Measurements from ENCODE around the gene ZNF440.
"Not testable (repeated sequence)": the region's sequence is repeated elsewhere in the genome, so short reads cannot be mapped to it uniquely, and the experiment has no call there.

Gene ZNF440

DNA sequence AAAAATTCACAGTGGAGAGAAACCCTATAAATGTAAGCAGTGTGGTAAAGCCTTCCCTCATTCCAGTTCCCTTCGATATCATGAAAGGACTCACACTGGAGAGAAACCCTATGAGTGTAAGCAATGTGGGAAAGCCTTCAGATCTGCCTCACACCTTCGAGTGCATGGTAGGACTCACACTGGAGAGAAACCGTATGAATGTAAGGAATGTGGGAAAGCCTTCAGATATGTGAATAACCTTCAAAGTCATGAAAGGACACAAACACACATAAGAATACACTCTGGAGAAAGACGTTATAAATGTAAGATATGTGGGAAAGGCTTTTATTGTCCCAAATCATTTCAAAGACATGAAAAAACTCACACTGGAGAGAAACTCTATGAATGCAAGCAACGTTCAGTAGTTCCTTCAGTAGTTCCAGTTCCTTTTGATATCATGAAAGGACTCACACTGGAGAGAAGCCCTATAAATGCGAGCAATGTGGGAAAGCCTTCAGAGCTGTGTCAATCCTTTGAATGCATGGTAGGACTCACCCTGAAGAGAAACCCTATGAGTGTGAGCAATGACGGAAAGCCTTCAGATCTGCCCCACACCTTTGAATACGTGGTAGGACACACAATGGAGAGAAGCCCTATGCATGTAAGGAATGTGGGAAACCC is 18.3 kb downstream of the ZNF440 start:
- ChIA-PET CTCF (no interaction called here), POLR2A (ENCODE audit: low non-redundant PET) (no interaction called here)
- no peak overlapping the region for H3K27ac ChIP-seq
- TF ChIP-seq, protein P1, sequence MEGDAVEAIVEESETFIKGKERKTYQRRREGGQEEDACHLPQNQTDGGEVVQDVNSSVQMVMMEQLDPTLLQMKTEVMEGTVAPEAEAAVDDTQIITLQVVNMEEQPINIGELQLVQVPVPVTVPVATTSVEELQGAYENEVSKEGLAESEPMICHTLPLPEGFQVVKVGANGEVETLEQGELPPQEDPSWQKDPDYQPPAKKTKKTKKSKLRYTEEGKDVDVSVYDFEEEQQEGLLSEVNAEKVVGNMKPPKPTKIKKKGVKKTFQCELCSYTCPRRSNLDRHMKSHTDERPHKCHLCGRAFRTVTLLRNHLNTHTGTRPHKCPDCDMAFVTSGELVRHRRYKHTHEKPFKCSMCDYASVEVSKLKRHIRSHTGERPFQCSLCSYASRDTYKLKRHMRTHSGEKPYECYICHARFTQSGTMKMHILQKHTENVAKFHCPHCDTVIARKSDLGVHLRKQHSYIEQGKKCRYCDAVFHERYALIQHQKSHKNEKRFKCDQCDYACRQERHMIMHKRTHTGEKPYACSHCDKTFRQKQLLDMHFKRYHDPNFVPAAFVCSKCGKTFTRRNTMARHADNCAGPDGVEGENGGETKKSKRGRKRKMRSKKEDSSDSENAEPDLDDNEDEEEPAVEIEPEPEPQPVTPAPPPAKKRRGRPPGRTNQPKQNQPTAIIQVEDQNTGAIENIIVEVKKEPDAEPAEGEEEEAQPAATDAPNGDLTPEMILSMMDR (conservative IDR thresholded peaks at IDR 0.05; ENCODE audit: low read depth), result no peak
- DNase-seq (ENCODE audit: low spot score), result no peak

DNA sequence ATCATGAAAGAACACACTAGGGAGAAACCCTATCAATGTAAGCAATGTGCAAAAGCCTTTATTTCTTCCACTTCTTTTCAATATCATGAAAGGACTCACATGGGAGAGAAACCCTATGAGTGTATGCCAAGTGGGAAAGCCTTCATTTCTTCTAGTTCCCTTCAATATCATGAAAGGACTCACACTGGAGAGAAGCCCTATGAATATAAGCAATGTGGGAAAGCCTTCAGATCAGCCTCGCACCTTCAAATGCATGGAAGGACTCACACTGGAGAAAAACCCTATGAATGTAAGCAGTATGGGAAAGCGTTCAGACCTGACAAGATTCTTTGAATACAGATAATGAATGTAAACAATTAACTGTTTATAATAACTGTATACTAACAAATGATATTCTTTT is 19.5 kb downstream of the ZNF440 start:
- no peak for DNase-seq (ENCODE audit: low spot score)
- TF ChIP-seq, protein P1 (conservative IDR thresholded peaks at IDR 0.05; ENCODE audit: low read depth), result no peak
- CTCF ChIA-PET, result interaction anchor here (0.6 kb wide), 1 partner anchor 24 kb away, joined by 4 read pairs; no protein-coding TSS in a partner anchor
- H3K27ac ChIP-seq, result no peak overlapping the region
- POLR2A ChIA-PET (ENCODE audit: low non-redundant PET), result no interaction called here

DNA sequence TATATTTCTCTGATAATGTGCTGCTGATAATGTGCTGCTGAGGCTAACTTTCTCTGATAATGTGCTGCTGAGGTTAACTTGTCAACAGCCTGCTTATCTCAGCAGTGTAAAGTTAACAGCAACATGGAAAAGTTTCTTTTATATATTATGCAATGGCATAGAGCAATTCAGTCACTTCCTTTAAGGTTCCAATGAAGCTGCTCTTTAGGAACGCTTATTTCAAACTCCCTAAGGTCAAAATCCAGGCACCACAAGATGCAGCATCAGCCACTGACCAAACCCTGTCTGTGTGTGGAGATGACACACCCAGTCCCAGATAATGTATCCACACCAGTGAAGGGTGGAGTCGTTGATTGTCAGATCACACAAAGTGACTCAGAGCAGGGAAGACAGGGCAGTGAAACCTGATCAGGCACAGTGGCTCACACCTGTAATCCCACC is 21.6 kb downstream of the ZNF440 start:
- H3K27ac ChIP-seq; DNase-seq (ENCODE audit: low spot score); CTCF ChIA-PET: not testable (repeated sequence)
- POLR2A ChIA-PET (ENCODE audit: low non-redundant PET), result interaction anchor here (0.7 kb wide), 1 partner anchor 436 kb away, joined by 8 read pairs; no protein-coding TSS in a partner anchor

DNA sequence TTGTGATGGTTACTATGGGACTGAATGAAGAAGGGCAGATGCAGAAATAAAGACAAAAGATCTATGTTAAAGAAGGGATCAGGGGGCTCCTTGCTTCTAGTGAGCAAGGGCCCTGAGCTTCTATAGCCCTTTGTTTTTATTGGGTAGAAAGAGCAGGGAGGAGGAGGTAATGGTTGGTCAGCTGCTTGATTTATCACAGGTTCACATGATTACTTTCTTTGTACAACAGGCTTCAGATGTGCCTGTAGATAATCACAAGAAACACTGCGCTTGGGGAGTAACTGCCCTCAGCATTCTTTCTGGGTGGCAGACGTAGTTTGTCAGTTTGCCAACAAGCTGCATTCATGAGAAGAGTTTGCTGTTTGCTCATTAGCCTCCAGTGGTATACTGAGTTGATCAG is 29.6 kb downstream of the ZNF440 start:
- ChIA-PET CTCF (interaction anchor here (0.6 kb wide), 1 partner anchor 8 kb away, joined by 3 read pairs; no protein-coding TSS in a partner anchor), POLR2A (ENCODE audit: low non-redundant PET) (no interaction called here)
- H3K27ac ChIP-seq, result no peak overlapping the region
- DNase-seq (ENCODE audit: low spot score), result no peak
- TF ChIP-seq, protein P1 (conservative IDR thresholded peaks at IDR 0.05; ENCODE audit: low read depth), result no peak

DNA sequence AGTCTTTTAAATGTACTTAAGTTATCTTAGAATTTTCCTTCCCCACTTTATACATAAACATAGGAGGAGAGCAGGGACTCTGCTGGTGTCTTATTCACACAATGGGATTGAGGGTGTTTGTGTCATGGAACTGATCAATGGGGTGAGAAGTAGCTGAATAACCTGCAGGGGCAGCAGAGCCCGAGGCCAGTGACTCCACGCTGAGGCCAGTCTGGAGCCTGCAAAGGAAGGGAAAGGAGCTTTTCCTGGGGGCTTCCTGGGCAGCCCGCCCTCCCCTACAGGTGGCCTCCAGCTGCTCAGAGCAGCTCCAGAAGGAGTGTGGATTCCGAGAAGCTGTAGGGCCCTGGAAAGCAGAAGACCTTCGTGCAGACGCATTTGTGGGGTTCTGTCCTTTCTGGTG is 33.5 kb downstream of the ZNF440 start:
- H3K27ac ChIP-seq; DNase-seq (ENCODE audit: low spot score); POLR2A ChIA-PET (ENCODE audit: low non-redundant PET): not testable (repeated sequence)
- CTCF ChIA-PET, result interaction anchor here (0.6 to 0.9 kb wide), 2 partner anchors 9 to 10 kb away, joined by 4 read pairs; no protein-coding TSS in a partner anchor

DNA sequence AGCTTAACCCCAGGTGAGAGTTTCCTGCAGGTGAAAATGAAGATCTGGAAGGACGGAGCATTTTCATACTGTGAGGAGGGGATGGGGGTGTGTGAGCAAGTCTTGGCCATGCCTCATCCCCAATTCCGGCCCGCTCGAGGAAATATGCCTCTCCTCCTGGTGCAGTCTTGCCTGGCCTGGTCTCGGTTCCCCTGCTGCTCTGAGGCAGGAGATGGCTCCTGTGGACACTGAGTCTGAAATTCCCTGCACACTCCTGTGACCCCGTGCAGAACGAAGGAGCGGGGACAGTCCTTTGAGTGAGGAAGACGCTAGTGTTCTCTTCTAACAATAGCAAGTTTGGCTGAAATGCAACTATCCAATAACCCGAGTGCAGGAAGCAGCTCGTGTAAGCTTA is 34.1 kb downstream of the ZNF440 start:
- CTCF ChIA-PET, result interaction anchor here (0.9 kb wide), 1 partner anchor 11 kb away, joined by 4 read pairs; no protein-coding TSS in a partner anchor

DNA sequence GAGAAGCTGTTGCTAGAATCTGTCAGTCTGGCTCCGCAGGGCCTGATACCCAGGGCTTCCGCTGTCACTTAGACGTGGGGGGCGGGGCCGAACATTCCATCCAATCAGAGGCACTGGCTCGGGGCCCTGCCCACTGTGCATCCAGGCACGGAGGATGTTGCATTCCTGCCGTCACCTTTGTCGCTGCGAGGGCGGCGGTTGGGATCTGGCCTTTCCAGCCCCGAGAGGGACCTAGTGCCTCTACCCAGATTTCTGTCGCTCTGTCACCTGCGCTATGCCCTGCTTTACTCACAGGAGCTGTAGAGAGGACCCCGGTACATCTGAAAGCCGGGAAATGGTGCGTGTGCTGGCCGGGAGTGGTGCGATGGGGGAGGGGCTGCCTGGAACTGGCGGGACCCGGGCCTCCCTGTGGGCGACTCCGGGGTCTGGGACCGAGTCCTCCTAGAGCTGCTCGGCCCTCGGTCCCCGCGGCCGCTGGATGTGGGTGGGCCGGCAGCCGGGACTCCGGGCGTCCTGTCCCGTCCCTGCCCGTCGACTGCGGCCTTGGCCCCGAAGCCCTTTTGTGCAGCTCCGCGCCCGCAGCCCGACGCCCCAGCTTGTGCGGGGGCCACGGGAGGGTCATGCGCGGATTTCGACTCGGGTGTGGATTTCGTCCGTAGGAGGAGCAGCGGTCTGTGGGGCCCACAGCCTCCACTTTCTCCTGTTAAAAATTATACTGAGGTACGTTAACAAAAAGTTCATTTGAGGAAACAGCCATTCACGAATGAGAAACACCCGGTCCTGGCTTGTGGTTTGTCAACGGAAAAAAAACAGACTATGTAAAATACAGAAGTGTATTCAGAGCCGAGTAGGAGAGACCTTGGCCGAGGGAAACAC is 34.8 kb downstream of the ZNF440 start, which contains the start of gene ZNF439:
Gene ZNF439 (plus strand): TSS at position 133 of the 876 bp plus-strand sequence. CDS start 142 bp downstream, at position 275.
- POLR2A ChIA-PET (ENCODE audit: low non-redundant PET), result no interaction called here
- CTCF ChIA-PET, result interaction anchor here (0.6 kb wide), 1 partner anchor 36 kb away, joined by 4 read pairs; no protein-coding TSS in a partner anchor
- TF ChIP-seq, protein P1 (conservative IDR thresholded peaks at IDR 0.05; ENCODE audit: low read depth), result no peak
- DNase-seq (ENCODE audit: low spot score), result peak; percentile 62
- H3K27ac ChIP-seq, result no peak within 1 kb of the TSS

More for the DNA sequence above, 34.1 kb downstream of the ZNF440 start:
- POLR2A ChIA-PET (ENCODE audit: low non-redundant PET), result no interaction called here
- no peak overlapping the region for H3K27ac ChIP-seq
- TF ChIP-seq, protein P1 (conservative IDR thresholded peaks at IDR 0.05; ENCODE audit: low read depth), result no peak
- no peak for DNase-seq (ENCODE audit: low spot score)

DNA sequence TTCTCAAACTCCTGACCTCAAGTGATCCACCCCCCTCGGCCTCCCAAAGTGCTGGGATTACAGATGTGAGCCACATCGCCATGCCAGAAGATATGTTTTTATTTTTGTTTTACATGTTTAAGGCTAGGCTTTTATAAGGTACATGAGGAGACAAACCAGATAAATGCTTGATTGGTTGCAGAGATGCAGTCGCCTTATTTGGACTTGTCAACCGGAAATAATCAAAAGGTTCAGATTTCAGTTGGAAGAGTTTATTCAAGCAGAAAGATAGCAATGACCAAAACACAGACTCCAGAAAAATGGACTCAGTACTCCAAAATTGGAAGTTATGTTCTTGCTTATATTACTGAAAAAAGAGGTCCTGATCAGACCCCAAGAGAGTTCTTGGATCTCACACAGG is 36.2 kb downstream of the ZNF440 start:
- CTCF ChIA-PET, result interaction anchor here (0.7 kb wide), 1 partner anchor 609 kb away, joined by 3 read pairs; no protein-coding TSS in a partner anchor
- POLR2A ChIA-PET (ENCODE audit: low non-redundant PET); DNase-seq (ENCODE audit: low spot score); H3K27ac ChIP-seq: not testable (repeated sequence)
